Thyroid gland (tissue), 4 donors: Measurements from ENCODE around the gene ANKRD66.

ENCODE experiments used
- CTCF ChIP-seq, 6 experiments: fragments of 200-600 bp in 3 of 6; fragments of 450-650 bp in 3 of 6; sonication (generic) in 3 of 6; IDR thresholded peaks; one replicate each; pipeline ENCODE4 v1.5.1; 2016 to 2019; ENCODE audit warnings: antibody characterized with exemption in 6 of 6, mild to moderate bottlenecking in 2 of 6, inconsistent platforms in 1 of 6, moderate library complexity in 1 of 6
- POLR2A ChIP-seq, 2 donors: fragments of 450-650 bp; IDR thresholded peaks; one replicate each; pipeline ENCODE4 v1.6.1; 2017; ENCODE audit warnings: antibody characterized with exemption in 2 of 2, mild to moderate bottlenecking in 2 of 2, moderate library complexity in 1 of 2

GRCh38 chr6:46749731-46750130, 3.0 kb downstream of the ANKRD66 start:
- TF ChIP-seq CTCF (IDR thresholded peaks at IDR 0.05) (no peak), POLR2A (IDR thresholded peaks at IDR 0.05) (no peak)
